ENCODE measurements around the gene AEBP2.

DNA sequence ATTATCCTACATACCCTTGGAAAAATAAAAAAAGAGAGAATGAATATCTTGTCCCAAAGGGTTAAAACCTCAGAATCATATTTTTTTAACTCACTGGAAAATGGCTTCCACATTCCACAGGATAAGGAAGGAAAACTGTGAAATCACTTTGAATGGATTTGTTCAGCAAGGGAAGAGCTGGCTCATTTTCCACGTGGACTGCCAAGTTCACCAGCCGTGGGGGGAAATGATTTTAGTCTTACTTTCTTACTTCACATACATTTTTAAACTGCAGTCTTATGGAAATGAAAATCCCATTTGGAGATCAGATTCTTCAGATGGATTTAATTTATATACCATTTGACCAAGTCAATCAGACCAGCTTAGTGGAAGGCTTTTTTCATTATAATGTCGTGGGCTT lies 29.9 kb upstream of the AEBP2 start:
- TF ChIP-seq, protein P1, sequence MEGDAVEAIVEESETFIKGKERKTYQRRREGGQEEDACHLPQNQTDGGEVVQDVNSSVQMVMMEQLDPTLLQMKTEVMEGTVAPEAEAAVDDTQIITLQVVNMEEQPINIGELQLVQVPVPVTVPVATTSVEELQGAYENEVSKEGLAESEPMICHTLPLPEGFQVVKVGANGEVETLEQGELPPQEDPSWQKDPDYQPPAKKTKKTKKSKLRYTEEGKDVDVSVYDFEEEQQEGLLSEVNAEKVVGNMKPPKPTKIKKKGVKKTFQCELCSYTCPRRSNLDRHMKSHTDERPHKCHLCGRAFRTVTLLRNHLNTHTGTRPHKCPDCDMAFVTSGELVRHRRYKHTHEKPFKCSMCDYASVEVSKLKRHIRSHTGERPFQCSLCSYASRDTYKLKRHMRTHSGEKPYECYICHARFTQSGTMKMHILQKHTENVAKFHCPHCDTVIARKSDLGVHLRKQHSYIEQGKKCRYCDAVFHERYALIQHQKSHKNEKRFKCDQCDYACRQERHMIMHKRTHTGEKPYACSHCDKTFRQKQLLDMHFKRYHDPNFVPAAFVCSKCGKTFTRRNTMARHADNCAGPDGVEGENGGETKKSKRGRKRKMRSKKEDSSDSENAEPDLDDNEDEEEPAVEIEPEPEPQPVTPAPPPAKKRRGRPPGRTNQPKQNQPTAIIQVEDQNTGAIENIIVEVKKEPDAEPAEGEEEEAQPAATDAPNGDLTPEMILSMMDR (conservative IDR thresholded peaks at IDR 0.05): no peak
- no peak for TF ChIP-seq ZFX (IDR thresholded peaks at IDR 0.05)
